HG03520 (cell line): ENCODE results near the gene FAM222A.

Experiments
- ATAC-seq: cut with Tn5 transposase; IDR thresholded peaks from one replicate; pipeline ENCODE4 v1.9.1; 2021; ENCODE audit warnings: mild to moderate bottlenecking, moderate library complexity; ENCODE audit not compliant: unreplicated experiment

The FAM222A gene

GRCh38 chr12:109758426-109759420 lies 45.1 kb downstream of the FAM222A start:
- no peak for ATAC-seq

DNA sequence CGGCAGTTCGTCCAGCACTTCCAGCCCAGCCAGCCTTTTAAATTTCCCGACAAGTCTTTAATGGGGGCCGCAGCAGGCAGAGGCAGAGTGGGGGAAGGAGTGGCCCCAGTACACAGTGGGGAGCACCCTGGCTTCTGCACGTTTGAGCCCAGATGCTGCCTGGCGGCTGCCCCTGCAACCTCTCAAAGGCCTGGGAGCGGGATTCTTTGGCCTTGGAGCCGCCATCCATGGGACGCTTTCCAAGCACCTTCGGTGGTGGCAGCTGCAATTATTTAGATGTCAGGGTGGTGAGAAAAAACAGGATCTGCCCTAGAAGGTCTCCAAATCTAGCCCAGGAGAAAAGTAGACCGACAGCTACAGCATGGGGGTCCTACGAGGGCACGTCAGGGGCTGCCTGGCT lies 46.0 kb downstream of the FAM222A start:
- no peak for ATAC-seq

GRCh38 chr12:109760031-109760929 lies 46.7 kb downstream of the FAM222A start:
- ATAC-seq, result no peak

GRCh38 chr12:109760930-109761921 lies 47.6 kb downstream of the FAM222A start:
- no peak for ATAC-seq

- no peak for ATAC-seq
Measured at GRCh38 chr12:109762071-109762672, 48.5 kb downstream of the FAM222A start.

DNA sequence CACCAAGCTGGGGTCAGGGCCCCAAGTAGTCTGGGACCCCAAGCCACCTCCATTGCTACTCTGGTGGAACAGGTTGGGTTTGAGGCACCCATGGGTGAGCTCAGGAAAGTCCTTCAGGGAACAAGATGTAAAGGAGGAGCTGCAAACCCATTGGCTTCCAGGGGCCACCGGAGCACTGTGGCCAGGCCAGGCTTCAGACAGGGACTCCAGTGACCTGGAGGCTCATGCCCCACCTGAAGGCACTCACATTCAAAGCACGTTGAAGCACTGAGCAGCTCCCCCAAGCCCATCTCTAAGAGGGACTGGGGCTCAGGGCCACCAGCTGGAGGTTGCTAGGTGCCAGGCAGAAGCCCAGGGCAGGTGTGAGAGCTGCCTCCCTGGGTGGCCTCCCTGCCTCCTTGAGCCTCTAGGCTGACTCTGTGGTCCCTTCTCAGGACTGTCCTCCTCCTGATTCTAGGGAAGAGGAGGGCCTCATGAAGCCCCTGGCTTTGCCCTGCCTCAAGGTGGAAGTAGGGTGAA lies 49.1 kb downstream of the FAM222A start:
- no peak for ATAC-seq

- no peak for ATAC-seq
Measured at GRCh38 chr12:109763201-109763841, 49.7 kb downstream of the FAM222A start.

GRCh38 chr12:109764123-109764522 lies 50.5 kb downstream of the FAM222A start:
- no peak for ATAC-seq

GRCh38 chr12:109764776-109765445 lies 51.3 kb downstream of the FAM222A start:
- ATAC-seq, result no peak

DNA sequence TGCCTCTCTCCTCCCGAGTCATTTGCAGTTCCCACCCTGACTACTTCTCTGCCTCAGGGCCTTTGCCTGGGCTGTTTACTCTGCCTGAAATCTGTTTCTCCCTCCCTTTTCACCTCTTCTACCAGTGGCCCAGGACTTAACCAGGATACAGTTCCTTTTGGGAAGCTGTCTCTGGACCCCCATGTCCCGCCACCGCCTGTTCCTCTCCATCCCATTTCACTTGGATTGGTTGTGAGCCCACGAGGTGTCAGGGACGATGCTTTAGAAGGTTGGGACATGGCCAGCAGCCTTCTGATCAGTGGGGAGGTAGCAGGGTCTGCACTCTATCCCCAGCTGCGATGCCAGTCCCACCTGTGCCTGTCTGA lies 51.8 kb downstream of the FAM222A start:
- ATAC-seq, result no peak

- no peak for ATAC-seq
Measured at GRCh38 chr12:109766251-109766778, 52.7 kb downstream of the FAM222A start.

DNA sequence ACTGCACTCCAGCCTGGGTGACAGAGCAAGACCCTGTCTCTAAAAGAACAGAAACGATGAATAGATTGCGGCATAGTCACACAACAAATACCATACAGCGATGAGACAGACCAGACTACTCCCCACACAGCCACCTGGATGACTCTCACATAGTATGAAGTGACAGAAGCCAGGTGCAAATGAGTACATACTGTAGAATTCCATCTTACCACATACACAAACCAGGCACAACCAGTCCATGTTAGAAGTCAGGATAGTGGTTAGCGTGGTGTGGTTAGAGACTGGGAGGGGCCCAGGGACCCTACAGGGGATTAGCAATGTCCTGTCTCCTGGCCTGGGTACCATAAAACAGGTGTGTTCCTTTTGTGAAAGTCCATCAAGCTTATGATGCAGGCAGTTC lies 53.8 kb downstream of the FAM222A start:
- no peak for ATAC-seq

GRCh38 chr12:109767991-109768900 lies 54.6 kb downstream of the FAM222A start:
- no peak for ATAC-seq

GRCh38 chr12:109768901-109769670 lies 55.5 kb downstream of the FAM222A start:
- no peak for ATAC-seq

- ATAC-seq, result no peak
Measured at GRCh38 chr12:109770104-109770860, 56.7 kb downstream of the FAM222A start.
